Thoracic aorta (tissue), 2 donors: ENCODE measurements around the gene HID1. TPM values are rescaled to one million over a fixed set of nuclear protein-coding genes. Genes with fewer than 3 reads are reported as not detected.

Experiments used
- ATAC-seq: fragments of 150-250 bp; one replicate; pipeline ENCODE4 v1.8.0; 2017; ENCODE audit warnings: low read depth; ENCODE audit not compliant: insufficient number of reproducible peaks, low FRiP score
- DNase-seq: peaks from one replicate; pipeline ENCODE4 v3.0.0-alpha.2; 2020; ENCODE audit warnings: low spot score
- H3K27ac ChIP-seq, 2 donors: fragments of 200-600 bp; sonication (generic); 1 replicate in 1 of 2; 2 replicates in 1 of 2; pipeline ENCODE4 v1.5.1; 2016; ENCODE audit warnings: mild to moderate bottlenecking in 2 of 2, moderate library complexity in 2 of 2
- H3K27me3 ChIP-seq: fragments of 200-600 bp; sonication (generic); replicated peaks from 2 replicates; pipeline ENCODE4 v1.6.0; 2016; ENCODE audit warnings: mild to moderate bottlenecking; ENCODE audit not compliant: insufficient read depth
- H3K36me3 ChIP-seq: fragments of 200-600 bp; sonication (generic); one replicate; pipeline ENCODE4 v1.5.1; 2016
- H3K4me1 ChIP-seq, 2 donors: fragments of 200-600 bp; sonication (generic); 1 replicate in 1 of 2; 2 replicates in 1 of 2; pipeline versions ENCODE4 v1.5.1 to v1.6.0; 2016; ENCODE audit warnings: low read depth in 2 of 2, mild to moderate bottlenecking in 1 of 2; ENCODE audit not compliant: control insufficient read depth in 1 of 2
- H3K4me3 ChIP-seq: fragments of 200-600 bp; sonication (generic); 2 replicates; pipeline ENCODE4 v1.5.1; 2016; ENCODE audit warnings: mild to moderate bottlenecking
- H3K9me3 ChIP-seq: fragments of 200-600 bp; sonication (generic); 2 replicates; pipeline ENCODE4 v1.5.1; 2016
- total RNA-seq, 2 donors: library from RNA; depleted of rRNA; stranded (reverse); fragments of >200 nt; gene quantifications; one replicate each; pipeline versions ENCODE4 v1.1.0 to v1.2.3, GENCODE V29; 2016
- TF ChIP-seq, protein P1 (sequence below): fragments of 200-600 bp; sonication (generic); IDR thresholded peaks from one replicate; pipeline ENCODE4 v1.5.1; 2019; ENCODE audit warnings: antibody characterized with exemption

HID1 gene
- total RNA-seq, 2 donors from 2014 or later = 14.3 to 14.8 TPM

DNA sequence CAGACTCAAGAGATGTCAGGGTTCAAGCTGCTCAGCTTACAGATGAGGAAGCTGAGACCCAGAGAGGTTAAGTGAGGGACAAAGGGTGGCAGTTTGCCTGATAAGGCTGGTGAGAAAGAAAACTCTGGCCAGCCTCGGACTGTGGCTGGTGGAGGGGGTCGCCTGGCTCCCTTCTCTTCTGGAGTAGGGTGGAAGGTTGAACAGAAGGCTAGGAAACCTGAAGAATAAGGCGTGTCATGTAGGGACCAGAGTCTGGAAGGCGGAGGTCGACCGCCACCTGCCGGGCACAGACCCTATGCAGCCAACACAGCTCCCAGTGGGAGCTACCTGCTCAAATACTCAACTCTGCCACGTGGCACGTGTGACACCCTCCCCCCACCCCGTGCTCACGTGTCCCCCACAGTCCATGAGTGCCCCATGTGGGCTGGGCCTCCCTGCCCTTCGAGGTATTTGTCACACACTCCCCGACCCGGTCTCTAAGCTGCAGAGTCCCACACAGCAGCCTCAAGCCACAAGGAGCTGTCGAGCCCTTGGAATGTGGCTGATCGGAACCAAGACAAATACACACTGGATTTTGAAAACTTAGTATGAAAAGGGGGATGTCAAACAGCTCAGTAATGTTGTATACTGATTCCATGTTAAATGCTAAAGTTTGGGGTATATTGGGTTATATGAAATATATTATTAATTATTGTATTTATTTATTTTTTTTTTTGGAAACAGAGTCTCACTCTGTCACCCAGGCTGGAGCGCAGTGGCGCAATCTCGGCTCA lies 11.8 kb downstream of the HID1 start:
- H3K4me3 ChIP-seq = no peak overlapping the region
- ATAC-seq = no peak
- no peak overlapping the region for H3K27ac ChIP-seq
- TF ChIP-seq, protein P1, sequence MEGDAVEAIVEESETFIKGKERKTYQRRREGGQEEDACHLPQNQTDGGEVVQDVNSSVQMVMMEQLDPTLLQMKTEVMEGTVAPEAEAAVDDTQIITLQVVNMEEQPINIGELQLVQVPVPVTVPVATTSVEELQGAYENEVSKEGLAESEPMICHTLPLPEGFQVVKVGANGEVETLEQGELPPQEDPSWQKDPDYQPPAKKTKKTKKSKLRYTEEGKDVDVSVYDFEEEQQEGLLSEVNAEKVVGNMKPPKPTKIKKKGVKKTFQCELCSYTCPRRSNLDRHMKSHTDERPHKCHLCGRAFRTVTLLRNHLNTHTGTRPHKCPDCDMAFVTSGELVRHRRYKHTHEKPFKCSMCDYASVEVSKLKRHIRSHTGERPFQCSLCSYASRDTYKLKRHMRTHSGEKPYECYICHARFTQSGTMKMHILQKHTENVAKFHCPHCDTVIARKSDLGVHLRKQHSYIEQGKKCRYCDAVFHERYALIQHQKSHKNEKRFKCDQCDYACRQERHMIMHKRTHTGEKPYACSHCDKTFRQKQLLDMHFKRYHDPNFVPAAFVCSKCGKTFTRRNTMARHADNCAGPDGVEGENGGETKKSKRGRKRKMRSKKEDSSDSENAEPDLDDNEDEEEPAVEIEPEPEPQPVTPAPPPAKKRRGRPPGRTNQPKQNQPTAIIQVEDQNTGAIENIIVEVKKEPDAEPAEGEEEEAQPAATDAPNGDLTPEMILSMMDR = no peak
- no peaks in the 10 kb centered on the region for H3K9me3 ChIP-seq
- no peak for DNase-seq
- no peaks in the 10 kb centered on the region for H3K27me3 ChIP-seq
- H3K4me1 ChIP-seq = no peaks in the 10 kb centered on the region
- no peaks in the 10 kb centered on the region for H3K36me3 ChIP-seq

DNA sequence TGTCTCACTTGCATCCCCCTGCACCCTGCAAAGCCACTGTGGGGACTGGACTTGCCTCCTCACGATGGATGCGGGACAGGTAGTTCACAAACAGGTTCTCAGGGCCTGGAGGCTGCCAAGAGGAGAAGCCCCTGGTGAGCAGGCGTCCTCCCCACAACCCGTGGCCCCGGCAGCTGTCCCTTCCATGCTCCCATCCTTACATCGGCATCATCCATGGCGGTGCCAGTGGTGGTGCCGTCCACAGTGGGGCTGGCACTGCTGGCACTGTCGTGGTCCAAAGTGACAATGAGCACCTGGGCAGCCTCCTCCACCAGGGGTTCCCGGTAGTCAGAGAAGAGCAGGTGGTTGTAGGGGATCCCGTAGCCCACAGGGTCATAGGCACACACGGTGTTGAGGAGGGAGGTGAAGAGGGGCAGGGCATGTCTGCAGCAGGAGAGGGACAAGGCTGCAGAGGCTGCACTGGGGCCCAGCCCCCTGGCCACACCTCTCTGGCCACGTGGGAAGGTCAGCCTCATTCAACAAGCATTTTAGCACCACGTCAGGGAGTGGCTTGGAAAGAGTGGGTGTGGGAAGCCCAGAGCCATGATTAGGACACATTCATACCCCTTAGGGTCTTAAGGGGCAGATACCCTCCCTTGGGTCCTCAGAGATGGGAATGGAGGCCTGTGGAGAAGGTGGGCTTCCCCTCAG lies 12.6 kb downstream of the HID1 start:
- H3K36me3 ChIP-seq = no peaks in the 10 kb centered on the region
- H3K4me1 ChIP-seq = no peaks in the 10 kb centered on the region
- no peaks in the 10 kb centered on the region for H3K27me3 ChIP-seq
- H3K4me3 ChIP-seq = no peak overlapping the region
- H3K27ac ChIP-seq = no peak overlapping the region
- TF ChIP-seq, protein P1 = no peak
- no peak for DNase-seq
- no peak for ATAC-seq
- no peaks in the 10 kb centered on the region for H3K9me3 ChIP-seq

DNA sequence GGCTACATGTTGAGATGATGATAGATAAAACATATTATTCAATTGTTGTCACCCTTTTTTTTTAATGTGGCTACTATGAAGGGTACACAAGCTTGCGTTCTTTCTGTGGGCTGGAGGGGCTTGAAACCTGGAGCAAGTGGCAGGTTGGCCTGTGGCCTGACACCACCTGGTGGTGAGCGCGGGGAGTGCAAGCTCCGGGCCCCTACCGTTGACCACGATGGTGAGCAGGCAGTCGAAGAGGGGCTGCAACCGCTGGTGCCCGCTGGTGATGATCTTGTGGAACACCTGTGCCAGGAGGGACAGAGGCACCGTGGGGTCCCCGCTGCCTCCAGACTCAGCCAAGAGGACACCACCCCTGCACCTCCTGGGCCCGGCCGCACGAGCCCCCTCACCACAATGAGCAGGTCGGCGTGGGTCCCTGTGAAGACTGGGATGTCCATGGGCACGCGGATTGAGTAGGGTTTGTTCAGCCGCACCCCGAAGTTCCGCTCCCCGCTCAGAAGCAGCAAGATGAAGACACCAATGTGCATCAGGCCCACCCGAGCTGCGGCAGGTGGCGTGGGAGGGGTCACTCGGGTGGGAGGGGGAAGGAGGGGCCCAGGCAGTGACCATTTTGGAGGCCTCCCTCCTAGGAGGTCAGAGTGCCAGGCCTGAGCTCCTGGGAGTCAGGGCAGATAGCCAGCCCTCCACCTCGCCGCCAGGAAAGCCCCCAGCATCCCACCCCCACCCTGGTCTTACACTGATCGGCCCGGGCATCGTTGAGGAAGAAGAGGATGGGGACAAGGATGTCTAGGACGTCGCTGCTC lies 14.4 kb downstream of the HID1 start:
- TF ChIP-seq, protein P1 = peak; percentile 97
- no peaks in the 10 kb centered on the region for H3K36me3 ChIP-seq
- no peaks in the 10 kb centered on the region for H3K9me3 ChIP-seq
- no peak for ATAC-seq
- H3K4me1 ChIP-seq = no peaks in the 10 kb centered on the region
- H3K27ac ChIP-seq = no peak overlapping the region
- H3K4me3 ChIP-seq = no peak overlapping the region
- H3K27me3 ChIP-seq = no peaks in the 10 kb centered on the region
- DNase-seq = peak; percentile 40

DNA sequence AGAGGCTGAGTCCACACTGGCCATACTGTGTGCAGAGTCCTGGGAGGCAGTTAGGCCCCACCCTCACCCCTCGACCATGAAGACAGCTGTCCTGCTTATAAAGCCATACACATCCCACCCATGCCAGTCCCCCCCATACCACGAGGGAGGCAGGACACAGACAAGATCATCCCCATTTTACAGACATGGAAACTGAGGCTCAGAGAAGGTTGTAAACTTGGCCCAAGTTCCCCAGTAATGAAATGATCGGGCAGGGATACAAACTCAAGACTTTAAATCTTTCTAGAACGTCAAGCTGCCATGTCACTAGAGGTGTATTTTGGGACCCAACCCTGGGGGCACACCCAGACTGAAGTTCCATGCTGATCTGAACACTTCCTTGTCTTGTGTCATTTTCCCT lies 16.5 kb downstream of the HID1 start:
- Histone ChIP-seq H3K27me3 (no peaks in the 10 kb centered on the region), H3K4me3 (no peak overlapping the region), H3K9me3 (no peaks in the 10 kb centered on the region), H3K36me3 (no peaks in the 10 kb centered on the region), H3K27ac (no peak overlapping the region), H3K4me1 (no peaks in the 10 kb centered on the region)
- TF ChIP-seq, protein P1 = no peak
- ATAC-seq (no peak), DNase-seq (no peak)
